Measurements from ENCODE around the gene PRG2.

PRG2 gene

DNA sequence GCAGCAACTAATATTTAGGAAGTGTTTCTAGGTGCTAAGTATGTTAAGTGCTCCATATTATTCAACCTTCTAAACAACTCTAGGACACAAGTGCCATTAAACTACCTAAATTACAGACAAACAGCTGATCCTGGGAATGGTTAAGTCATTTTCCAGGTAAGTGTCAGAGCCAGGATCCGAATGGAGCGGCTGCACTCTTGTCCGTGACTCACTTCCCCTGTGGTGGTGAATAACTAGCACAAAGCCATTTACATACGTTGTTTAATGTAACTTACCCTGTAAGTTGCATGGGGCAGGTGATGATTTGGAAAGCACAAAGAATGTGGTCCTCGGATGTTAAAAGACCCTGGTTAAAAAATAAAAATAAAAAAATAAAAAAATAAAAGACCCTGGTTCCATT, 8.8 kb upstream of the PRG2 start:
- no peak overlapping the region for H3K4me3 ChIP-seq (ENCODE audit: low read depth, low read length)
- no peak for DNase-seq (ENCODE audit: low read depth)
- TF ChIP-seq MYC (IDR thresholded peaks at IDR 0.05; ENCODE audit: low read depth, low read length): no peak
- TF ChIP-seq CTCF (IDR thresholded peaks at IDR 0.05; ENCODE audit: low read depth, low read length): no peak
- TF ChIP-seq POLR2A (IDR thresholded peaks at IDR 0.05; ENCODE audit: extremely low read depth, insufficient read length): no peak
- TF ChIP-seq, protein P1, sequence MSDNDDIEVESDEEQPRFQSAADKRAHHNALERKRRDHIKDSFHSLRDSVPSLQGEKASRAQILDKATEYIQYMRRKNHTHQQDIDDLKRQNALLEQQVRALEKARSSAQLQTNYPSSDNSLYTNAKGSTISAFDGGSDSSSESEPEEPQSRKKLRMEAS (IDR thresholded peaks at IDR 0.05; ENCODE audit: low read depth, low read length): no peak

GRCh38 chr11:57397394-57397990, 7.0 kb upstream of the PRG2 start:
- peak; percentile 92 for DNase-seq (ENCODE audit: low read depth)
- no peak overlapping the region for H3K4me3 ChIP-seq (ENCODE audit: low read depth, low read length)
- TF ChIP-seq MYC (IDR thresholded peaks at IDR 0.05; ENCODE audit: low read depth, low read length) (0 out of 2 replicates have a peak, but pooled peaks have one; percentile 53), POLR2A (IDR thresholded peaks at IDR 0.05; ENCODE audit: extremely low read depth, insufficient read length) (no peak)
- TF ChIP-seq, protein P1 (IDR thresholded peaks at IDR 0.05; ENCODE audit: low read depth, low read length): peak; percentile 22; the same call in 1 of the 2 replicates

GRCh38 chr11:57396744-57397143, 6.3 kb upstream of the PRG2 start:
- DNase-seq (ENCODE audit: low read depth): no peak
- no peak overlapping the region for H3K4me3 ChIP-seq (ENCODE audit: low read depth, low read length)
- no peak for TF ChIP-seq CTCF (IDR thresholded peaks at IDR 0.05; ENCODE audit: low read depth, low read length)
- TF ChIP-seq MYC (IDR thresholded peaks at IDR 0.05; ENCODE audit: low read depth, low read length): no peak
- TF ChIP-seq, protein P1 (IDR thresholded peaks at IDR 0.05; ENCODE audit: low read depth, low read length): no peak
- TF ChIP-seq POLR2A (IDR thresholded peaks at IDR 0.05; ENCODE audit: extremely low read depth, insufficient read length): no peak

DNA sequence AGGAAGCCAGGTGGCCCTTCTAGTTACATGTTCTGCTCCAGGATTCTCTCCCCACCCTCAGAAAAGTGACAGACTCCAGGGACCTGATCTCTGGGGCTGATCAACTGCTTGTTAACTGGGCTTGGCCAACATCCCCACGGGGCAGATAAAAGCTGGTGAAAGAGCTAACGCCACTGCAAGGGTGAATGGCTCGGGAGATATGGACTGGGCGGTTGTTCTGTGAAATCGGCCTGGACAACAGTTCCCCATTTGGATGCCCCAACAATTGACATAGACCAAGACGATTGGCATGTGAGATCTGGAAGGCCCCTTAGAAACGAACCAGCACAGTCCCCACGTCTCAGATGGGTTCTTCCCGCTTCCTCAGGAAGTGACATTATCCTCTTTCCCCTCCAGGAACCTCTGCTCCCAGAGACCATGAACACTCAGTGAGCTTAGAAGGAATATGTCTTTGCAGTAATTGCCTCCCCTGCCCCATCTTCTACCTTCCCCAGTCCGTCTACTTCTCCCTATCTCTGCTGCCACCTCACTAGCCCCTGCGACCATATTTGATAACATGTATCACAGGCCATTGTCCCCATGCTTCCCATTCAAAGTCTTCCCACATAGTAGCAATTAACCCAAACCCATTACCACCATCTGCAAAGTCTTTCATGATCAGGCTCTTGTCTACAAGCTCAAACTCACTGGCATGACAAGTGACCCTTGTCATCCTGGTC, 5.6 kb upstream of the PRG2 start:
- TF ChIP-seq, protein P1 (IDR thresholded peaks at IDR 0.05; ENCODE audit: low read depth, low read length): no peak
- no peak for TF ChIP-seq CTCF (IDR thresholded peaks at IDR 0.05; ENCODE audit: low read depth, low read length)
- TF ChIP-seq POLR2A (IDR thresholded peaks at IDR 0.05; ENCODE audit: extremely low read depth, insufficient read length): no peak
- no peak for TF ChIP-seq MYC (IDR thresholded peaks at IDR 0.05; ENCODE audit: low read depth, low read length)
- H3K4me3 ChIP-seq (ENCODE audit: low read depth, low read length): no peak overlapping the region
- DNase-seq (ENCODE audit: low read depth): peak; percentile 81

DNA sequence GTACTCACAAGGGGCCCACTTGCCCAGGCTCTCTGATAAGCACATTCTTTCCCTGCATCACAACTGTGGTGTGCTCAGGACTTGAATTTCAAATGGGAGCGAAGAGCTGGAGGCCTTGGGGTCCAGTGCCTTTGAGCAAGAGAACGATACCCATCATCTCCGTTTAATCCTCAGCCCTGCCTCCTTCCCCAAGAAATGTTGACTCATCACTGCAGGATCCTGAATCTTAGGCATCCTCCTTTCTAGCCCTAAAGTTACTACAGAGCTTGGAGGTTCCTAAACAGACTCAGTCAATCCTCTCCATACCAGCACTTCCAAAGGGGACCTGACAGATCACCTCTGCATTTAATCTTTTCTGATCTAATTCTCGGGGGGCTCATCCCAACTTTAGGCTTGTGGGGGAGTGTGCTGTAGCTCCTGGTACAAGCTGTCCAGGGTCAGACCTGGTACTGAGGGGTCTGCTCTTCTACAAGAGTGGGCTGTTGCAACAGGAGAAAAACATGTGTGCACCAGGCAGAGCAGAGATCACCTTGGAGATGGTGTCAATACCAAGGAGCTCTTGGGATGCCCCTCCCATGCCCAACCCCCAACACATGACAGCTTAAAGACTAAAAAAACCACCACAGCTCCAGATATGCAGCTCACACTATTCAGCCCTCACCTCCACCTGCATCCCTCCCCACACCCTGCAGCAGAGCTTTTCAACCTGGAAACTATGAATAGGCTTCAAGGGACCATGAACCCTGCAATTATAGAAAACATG, 3.9 kb upstream of the PRG2 start:
- no peak for DNase-seq (ENCODE audit: low read depth)
- TF ChIP-seq MYC (IDR thresholded peaks at IDR 0.05; ENCODE audit: low read depth, low read length): no peak
- TF ChIP-seq POLR2A (IDR thresholded peaks at IDR 0.05; ENCODE audit: extremely low read depth, insufficient read length): no peak
- TF ChIP-seq, protein P1 (IDR thresholded peaks at IDR 0.05; ENCODE audit: low read depth, low read length): no peak
- TF ChIP-seq CTCF (IDR thresholded peaks at IDR 0.05; ENCODE audit: low read depth, low read length): no peak
- H3K4me3 ChIP-seq (ENCODE audit: low read depth, low read length): no peak overlapping the region

All from NB4 (cell line).